Endothelial cell of umbilical vein (primary cell): ENCODE data around the gene DDIT3. TPM values are rescaled to one million over a fixed set of nuclear protein-coding genes. Genes with fewer than 3 reads are reported as not detected.

Experiments used
- BruUV-seq: library from RNA; stranded (reverse); fragments of 400-500 nt; replicated peaks from 2 replicates; lab custom pipeline; 2021; lab: Mats Ljungman, UMichigan
- CTCF ChIA-PET: fragments of 300-600, 350-600 bp; sonication (Branson Sonifier 250); formaldehyde crosslinking; loops from one replicate; lab custom pipeline; 2021; ENCODE audit warnings: antibody characterized with exemption, inconsistent platforms; lab: Charles Lee
- POLR2A ChIA-PET: fragments of 300-600, 350-600 bp; sonication (Branson Sonifier 250); formaldehyde crosslinking; loops from one replicate; lab custom pipeline; 2021; ENCODE audit warnings: antibody characterized with exemption, inconsistent platforms; lab: Charles Lee
- DNase-seq: peaks from one replicate; pipeline ENCODE4 v3.0.0-alpha.2; 2011; ENCODE audit warnings: low read depth, low spot score
- FAIRE-seq: peaks from 2 replicates; lab custom pipeline; 2011; peaks lifted over from hg19 to GRCh38; lab: Jason Lieb, UNC
- H2AFZ ChIP-seq: 2 replicates; pipeline ENCODE4 v1.6.0; 2012; ENCODE audit warnings: low read depth, low read length, control low read depth, inconsistent platforms
- H3K27ac ChIP-seq: 2 replicates; pipeline ENCODE4 v1.5.1; 2011; ENCODE audit warnings: low read depth, mild to moderate bottlenecking, control low read depth, low read length, moderate library complexity; ENCODE audit not compliant: insufficient read depth
- H3K27me3 ChIP-seq, 2 experiments: 2 replicates each; pipeline versions ENCODE4 v1.6.0 to v1.6.1; 2011; ENCODE audit warnings: low read length in 2 of 2, mixed read lengths in 1 of 2; ENCODE audit not compliant: control insufficient read depth in 2 of 2, insufficient read depth in 2 of 2
- H3K36me3 ChIP-seq, 2 experiments: 2 replicates in 1 of 2; 3 replicates in 1 of 2; pipeline ENCODE4 v1.5.1; 2011; ENCODE audit warnings: low read length in 2 of 2, mild to moderate bottlenecking in 1 of 2, moderate library complexity in 1 of 2; ENCODE audit not compliant: control insufficient read depth in 2 of 2, insufficient read depth in 2 of 2; ENCODE audit errors: extremely low read depth in 1 of 2
- H3K4me1 ChIP-seq: 3 replicates; pipeline ENCODE4 v1.5.1; 2011; ENCODE audit warnings: mild to moderate bottlenecking, low read length; ENCODE audit not compliant: control insufficient read depth, insufficient read depth; ENCODE audit errors: extremely low read depth
- H3K4me2 ChIP-seq: 2 replicates; pipeline ENCODE4 v1.6.1; 2011; ENCODE audit warnings: low read length, control low read depth, mixed read lengths; ENCODE audit not compliant: insufficient read depth
- H3K4me3 ChIP-seq, 3 experiments: fragments of 200-600 bp in 1 of 3; sonication (generic), shearing (Covaris generic) in 1 of 3; replicated peaks in 1 of 3; 2 replicates each; pipeline ENCODE4 v1.5.1; 2011 to 2016; ENCODE audit warnings: control low read depth in 3 of 3, low read length in 3 of 3, mild to moderate bottlenecking in 2 of 3, inconsistent platforms in 1 of 3, low read depth in 1 of 3, moderate library complexity in 1 of 3; ENCODE audit not compliant: insufficient read depth in 1 of 3
- H3K79me2 ChIP-seq: 2 replicates; pipeline ENCODE4 v1.6.0; 2012; ENCODE audit warnings: low read length, inconsistent platforms; ENCODE audit not compliant: control insufficient read depth, insufficient read depth
- H3K9ac ChIP-seq: replicated peaks from 2 replicates; pipeline ENCODE3; 2011; ENCODE audit warnings: low read length, control low read depth; ENCODE audit not compliant: insufficient read depth; ENCODE audit errors: extremely low read depth
- H3K9me1 ChIP-seq: replicated peaks from 3 replicates; pipeline ENCODE4 v1.6.0; 2011; ENCODE audit warnings: mild to moderate bottlenecking, low read length; ENCODE audit not compliant: control insufficient read depth, insufficient read depth; ENCODE audit errors: extremely low read depth
- H3K9me3 ChIP-seq: replicated peaks from 2 replicates; pipeline ENCODE4 v1.5.1; 2012; ENCODE audit warnings: low read length, inconsistent platforms; ENCODE audit not compliant: control insufficient read depth, insufficient read depth
- H4K20me1 ChIP-seq: replicated peaks from 2 replicates; pipeline ENCODE3; 2011; ENCODE audit warnings: mild to moderate bottlenecking, low read length; ENCODE audit not compliant: control insufficient read depth, insufficient read depth; ENCODE audit errors: extremely low read depth
- EZH2 ChIP-seq: IDR thresholded peaks from 2 replicates; pipeline ENCODE4 v1.6.1; 2012; ENCODE audit warnings: borderline replicate concordance, low read depth, mild to moderate bottlenecking, moderate library complexity, low read length, inconsistent platforms; ENCODE audit not compliant: severe bottlenecking
- FOS ChIP-seq: IDR thresholded peaks from 2 replicates; pipeline ENCODE4 v1.6.1; 2011; ENCODE audit warnings: mild to moderate bottlenecking, low read length, moderate library complexity, borderline replicate concordance; ENCODE audit not compliant: insufficient read depth
- GATA2 ChIP-seq: IDR thresholded peaks from 2 replicates; pipeline ENCODE4 v1.7.0; 2011; ENCODE audit warnings: low read depth, mild to moderate bottlenecking, moderate library complexity, mixed read lengths, low read length; ENCODE audit not compliant: insufficient read length, insufficient read depth
- JUN ChIP-seq: IDR thresholded peaks from 2 replicates; pipeline ENCODE4 v1.6.1; 2011; ENCODE audit warnings: borderline replicate concordance, low read depth; ENCODE audit not compliant: insufficient read length, insufficient read depth
- MYC ChIP-seq: IDR thresholded peaks from one replicate; pipeline ENCODE4 v1.6.1; 2011; ENCODE audit warnings: mild to moderate bottlenecking, low read depth, low read length
- POLR2A ChIP-seq: IDR thresholded peaks from 2 replicates; pipeline ENCODE4 v1.6.1; 2012; ENCODE audit warnings: low read depth, mild to moderate bottlenecking, control low read depth, low read length
- POLR2AphosphoS5 ChIP-seq: IDR thresholded peaks from 2 replicates; pipeline ENCODE4 v1.6.1; 2012; ENCODE audit warnings: low read depth, mild to moderate bottlenecking, control low read depth, low read length, moderate library complexity; ENCODE audit not compliant: insufficient read depth
- dilution Hi-C: fragments of 300-500 bp; cut with MboI; formaldehyde crosslinking; loops from one replicate; pipeline ENCODE4 v1.15.0; 2019; ENCODE audit warnings: low sequenced_read_pairs; ENCODE audit not compliant: extremely low pct_ligation_motif_present
- intact Hi-C: fragments of 100-400 bp; cut with micrococcal nuclease; formaldehyde crosslinking; loops from one replicate; pipeline ENCODE4 v1.10.0; 2022
- polyA plus RNA-seq, 4 experiments: library from polyadenylated mRNA; depleted of rRNA in 3 of 4; stranded (reverse) in 3 of 4; unstranded in 1 of 4; fragments of >200 nt; gene quantifications; 2 replicates each; pipeline versions ENCODE4 v1.2.1 to v1.2.3, GENCODE V29; 2011 to 2012; ENCODE audit warnings: missing spikeins in 1 of 4
- total RNA-seq: library from RNA; stranded (reverse); gene quantifications from 2 replicates; pipeline ENCODE4 v1.2.3, GENCODE V29; 2021
- TF ChIP-seq, protein P1 (sequence below), 2 donors: IDR thresholded peaks; 1 replicate in 1 of 2; 2 replicates in 1 of 2; pipeline ENCODE4 v1.5.1; 2011; ENCODE audit warnings: low read length in 2 of 2, mild to moderate bottlenecking in 2 of 2, moderate library complexity in 2 of 2, control low read depth in 1 of 2, inconsistent platforms in 1 of 2, low read depth in 1 of 2; ENCODE audit not compliant: insufficient read depth in 1 of 2; ENCODE audit errors: extremely low read depth in 1 of 2
- TF ChIP-seq, protein P2 (sequence below): IDR thresholded peaks from 2 replicates; pipeline ENCODE4 v1.6.1; 2011; ENCODE audit not compliant: insufficient read depth, insufficient read length

DDIT3 gene
- total and polyA plus RNA-seq, 2 donors (not counting 3 experiments of a cell fraction or from before 2014, with no cell fraction given) = 13.7 to 22.0 TPM

DNA sequence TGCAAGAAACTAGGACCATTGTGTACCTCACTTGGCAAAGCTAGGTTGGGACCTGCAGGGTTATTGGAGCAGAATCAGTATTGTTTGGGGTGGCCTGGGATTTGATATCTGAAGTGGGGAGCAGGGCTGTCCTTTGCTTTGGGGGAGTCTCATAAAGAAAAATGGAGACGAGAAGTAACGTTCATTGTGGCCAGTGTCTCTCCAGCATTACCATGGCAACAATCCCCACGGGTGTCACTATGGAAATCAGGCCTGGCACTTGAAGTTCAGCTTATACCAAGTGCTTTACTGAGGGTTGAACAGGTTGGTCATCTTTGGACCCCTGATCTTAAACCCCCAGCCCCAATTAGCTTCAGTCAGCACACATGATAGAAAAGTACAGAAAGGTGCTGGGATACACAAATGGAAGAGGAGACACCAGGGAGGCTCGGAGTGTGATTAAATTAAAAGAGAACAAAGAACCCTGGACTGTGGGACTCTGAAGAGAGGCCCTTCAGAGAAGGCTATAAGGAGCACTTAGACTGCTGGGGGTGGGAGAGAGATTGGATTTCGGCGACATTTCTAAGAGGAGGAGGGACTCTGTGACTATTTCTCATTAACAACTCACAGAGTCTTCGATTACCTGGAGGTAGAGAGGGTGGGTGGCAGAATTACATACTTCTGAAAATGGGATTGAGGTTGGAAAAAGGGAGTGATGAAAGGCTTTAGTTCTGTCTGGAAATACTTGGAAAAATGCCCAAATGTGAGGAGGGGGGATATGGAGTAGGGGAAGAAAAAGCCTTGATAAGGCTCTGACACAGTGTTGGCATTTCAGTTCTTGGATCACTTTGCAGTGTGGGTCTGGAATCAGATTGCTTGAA is 33.3 kb upstream of the DDIT3 start:
- dilution Hi-C loops = no loop called here
- H3K27ac ChIP-seq = no peak overlapping the region
- H3K9ac ChIP-seq = no peak overlapping the region
- BruUV-seq = no TSS peak
- intact Hi-C loops = no loop called here
- peaks cover 42 to 48% of the 10 kb centered on the region in 2 experiments for H3K27me3 ChIP-seq
- CTCF ChIA-PET = interaction anchor here (0.6 to 2.0 kb wide), 2 partner anchors 30 to 1262 kb away, joined by 3 to 6 read pairs; no protein-coding TSS in a partner anchor
- no peak for FAIRE-seq
- H3K4me3 ChIP-seq = no peak overlapping the region
- H3K4me2 ChIP-seq = no peak overlapping the region
- TF ChIP-seq, protein P1, sequence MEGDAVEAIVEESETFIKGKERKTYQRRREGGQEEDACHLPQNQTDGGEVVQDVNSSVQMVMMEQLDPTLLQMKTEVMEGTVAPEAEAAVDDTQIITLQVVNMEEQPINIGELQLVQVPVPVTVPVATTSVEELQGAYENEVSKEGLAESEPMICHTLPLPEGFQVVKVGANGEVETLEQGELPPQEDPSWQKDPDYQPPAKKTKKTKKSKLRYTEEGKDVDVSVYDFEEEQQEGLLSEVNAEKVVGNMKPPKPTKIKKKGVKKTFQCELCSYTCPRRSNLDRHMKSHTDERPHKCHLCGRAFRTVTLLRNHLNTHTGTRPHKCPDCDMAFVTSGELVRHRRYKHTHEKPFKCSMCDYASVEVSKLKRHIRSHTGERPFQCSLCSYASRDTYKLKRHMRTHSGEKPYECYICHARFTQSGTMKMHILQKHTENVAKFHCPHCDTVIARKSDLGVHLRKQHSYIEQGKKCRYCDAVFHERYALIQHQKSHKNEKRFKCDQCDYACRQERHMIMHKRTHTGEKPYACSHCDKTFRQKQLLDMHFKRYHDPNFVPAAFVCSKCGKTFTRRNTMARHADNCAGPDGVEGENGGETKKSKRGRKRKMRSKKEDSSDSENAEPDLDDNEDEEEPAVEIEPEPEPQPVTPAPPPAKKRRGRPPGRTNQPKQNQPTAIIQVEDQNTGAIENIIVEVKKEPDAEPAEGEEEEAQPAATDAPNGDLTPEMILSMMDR (IDR thresholded peaks at IDR 0.05; ENCODE audit: extremely low read depth in 1 of 2, insufficient read depth in 1 of 2, low read depth in 1 of 2, low read length in 2 of 2) = no peak
- TF ChIP-seq MYC (no peak), FOS (no peak), POLR2AphosphoS5 (no peak), EZH2 (no peak), POLR2A (no peak), GATA2 (no peak), JUN (no peak)
- TF ChIP-seq, protein P2, sequence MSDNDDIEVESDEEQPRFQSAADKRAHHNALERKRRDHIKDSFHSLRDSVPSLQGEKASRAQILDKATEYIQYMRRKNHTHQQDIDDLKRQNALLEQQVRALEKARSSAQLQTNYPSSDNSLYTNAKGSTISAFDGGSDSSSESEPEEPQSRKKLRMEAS = no peak
- H3K9me3 ChIP-seq = no peaks in the 10 kb centered on the region
- no peaks in the 10 kb centered on the region for H3K9me1 ChIP-seq
- H2AFZ ChIP-seq = no peak overlapping the region
- DNase-seq = no peak
- H3K4me1 ChIP-seq = no peaks in the 10 kb centered on the region
- H3K36me3 ChIP-seq = no peaks in the 10 kb centered on the region
- H3K79me2 ChIP-seq = no peaks in the 10 kb centered on the region
- H4K20me1 ChIP-seq = no peaks in the 10 kb centered on the region
- POLR2A ChIA-PET = no interaction called here
